Caki2 (cell line): Measurements from ENCODE around the gene CTBP2. TPM values are rescaled to one million over a fixed set of nuclear protein-coding genes. Genes with fewer than 3 reads are reported as not detected.

Experiments used
- DNase-seq: peaks from one replicate; pipeline ENCODE4 v3.0.0-alpha.2; 2015; ENCODE audit warnings: low read depth
- in situ Hi-C: cut with HindIII; loops from 2 replicates; pipeline ENCODE4 v1.10.0; 2016; ENCODE audit warnings: low sequenced_read_pairs, low pct_unique_long_range_greater_than_20kb, mixed read lengths
- total RNA-seq: library from RNA; depleted of rRNA; stranded (reverse); fragments of >200 nt; shearing (Covaris generic); gene quantifications from 2 replicates; pipeline ENCODE4 v1.2.3, GENCODE V29; 2014; ENCODE audit warnings: low replicate concordance

CTBP2 gene
- total RNA-seq, 1 experiment from 2014 or later = 82.4 TPM

GRCh38 chr10:125118701-125119100, 41.7 kb downstream of the CTBP2 start:
- DNase-seq = no peak
- in situ Hi-C loops = no loop called here

- in situ Hi-C loops = no loop called here
- no peak for DNase-seq
Observed at GRCh38 chr10:125118011-125118611, 42.3 kb downstream of the CTBP2 start.

GRCh38 chr10:125116652-125117310, 43.6 kb downstream of the CTBP2 start:
- in situ Hi-C loops = no loop called here
- DNase-seq = no peak

GRCh38 chr10:125116041-125116649, 44.2 kb downstream of the CTBP2 start:
- DNase-seq = no peak
- in situ Hi-C loops = no loop called here

- no peak for DNase-seq
- in situ Hi-C loops = no loop called here
Observed at GRCh38 chr10:125115409-125115808, 45.0 kb downstream of the CTBP2 start.

- in situ Hi-C loops = no loop called here
- no peak for DNase-seq
Observed at GRCh38 chr10:125114761-125115391, 45.5 kb downstream of the CTBP2 start.

GRCh38 chr10:125113691-125114371, 46.5 kb downstream of the CTBP2 start:
- DNase-seq = no peak
- in situ Hi-C loops = no loop called here

GRCh38 chr10:125112697-125113494, 47.5 kb downstream of the CTBP2 start:
- DNase-seq = no peak
- in situ Hi-C loops = no loop called here

GRCh38 chr10:125111118-125111727, 49.1 kb downstream of the CTBP2 start:
- in situ Hi-C loops = no loop called here
- DNase-seq = no peak

- no peak for DNase-seq
- in situ Hi-C loops = no loop called here
Observed at GRCh38 chr10:125107965-125108580, 52.3 kb downstream of the CTBP2 start.

- in situ Hi-C loops = no loop called here
- no peak for DNase-seq
Observed at GRCh38 chr10:125107166-125107949, 53.0 kb downstream of the CTBP2 start.

GRCh38 chr10:125106586-125106985, 53.8 kb downstream of the CTBP2 start:
- no peak for DNase-seq
- in situ Hi-C loops = no loop called here

- in situ Hi-C loops = no loop called here
- DNase-seq = no peak
Observed at GRCh38 chr10:125105706-125106255, 54.6 kb downstream of the CTBP2 start.

GRCh38 chr10:125105155-125105554, 55.2 kb downstream of the CTBP2 start:
- no peak for DNase-seq
- in situ Hi-C loops = no loop called here

GRCh38 chr10:125104559-125104958, 55.8 kb downstream of the CTBP2 start:
- in situ Hi-C loops = no loop called here
- no peak for DNase-seq

- DNase-seq = no peak
- in situ Hi-C loops = no loop called here
Observed at GRCh38 chr10:125103924-125104323, 56.4 kb downstream of the CTBP2 start.
